HTERT RPE-1 (cell line): ENCODE data around the gene FOXP4.

ENCODE experiments used
- in situ Hi-C: fragments of 300-500 bp; cut with MboI; formaldehyde crosslinking; loops from 4 replicates; pipeline ENCODE4 v1.14.3; 2020; ENCODE audit warnings: low sequenced_read_pairs

Gene FOXP4

DNA sequence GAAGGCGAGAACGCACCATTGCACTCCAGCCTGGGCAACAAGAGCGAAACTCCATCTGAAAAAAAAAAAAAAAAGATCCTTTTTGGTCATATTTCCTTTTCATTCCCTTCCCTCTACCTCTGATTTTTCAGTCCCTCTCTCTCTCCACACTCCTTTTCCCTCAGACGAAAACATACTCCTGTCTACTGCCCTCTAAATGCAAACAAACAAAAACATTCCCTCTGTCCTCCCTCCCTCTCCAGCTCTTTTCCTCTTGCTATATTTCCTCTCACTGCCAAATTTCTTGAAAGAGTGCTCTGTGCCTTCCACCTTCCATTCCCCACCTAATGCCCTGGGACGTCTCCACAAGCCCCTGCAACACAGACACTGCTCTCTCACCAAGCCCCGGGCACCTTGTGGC lies 77.1 kb downstream of the FOXP4 start:
- in situ Hi-C loops, result no loop called here

DNA sequence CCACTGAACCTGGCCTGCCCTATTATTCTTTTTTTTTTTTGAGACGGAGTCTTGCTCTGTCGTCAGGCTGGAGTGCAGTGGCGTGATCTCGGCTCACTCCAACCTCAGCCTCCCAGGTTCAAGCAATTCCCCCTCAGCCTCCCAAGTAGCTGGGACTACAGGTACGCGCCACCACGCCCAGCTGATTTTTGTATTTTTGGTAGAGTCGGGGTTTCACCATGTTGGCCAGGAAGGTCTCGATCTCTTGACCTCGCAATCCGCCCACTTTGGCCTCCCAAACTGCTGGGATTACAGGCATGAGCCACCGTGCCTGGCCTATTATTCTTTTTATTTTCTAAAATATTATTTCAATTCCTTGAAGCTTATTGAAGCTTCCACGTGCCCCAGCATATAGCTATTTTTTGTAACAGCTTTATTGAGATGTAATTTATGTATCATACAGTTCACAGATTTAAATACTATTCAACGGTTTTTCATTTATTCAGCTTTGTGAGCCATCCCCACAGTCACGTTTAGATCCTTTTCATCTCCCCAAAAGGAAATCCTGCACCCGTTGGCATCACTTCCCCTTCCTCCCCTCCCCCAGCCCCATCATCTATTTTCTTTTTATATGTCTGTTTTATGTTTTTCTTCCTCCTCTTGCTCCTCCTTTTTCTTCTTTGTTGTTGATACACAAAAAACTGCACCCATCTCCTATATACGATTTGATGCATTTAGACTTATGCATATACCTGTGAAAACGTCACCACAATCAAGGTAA lies 78.6 kb downstream of the FOXP4 start:
- in situ Hi-C loops, result no loop called here

DNA sequence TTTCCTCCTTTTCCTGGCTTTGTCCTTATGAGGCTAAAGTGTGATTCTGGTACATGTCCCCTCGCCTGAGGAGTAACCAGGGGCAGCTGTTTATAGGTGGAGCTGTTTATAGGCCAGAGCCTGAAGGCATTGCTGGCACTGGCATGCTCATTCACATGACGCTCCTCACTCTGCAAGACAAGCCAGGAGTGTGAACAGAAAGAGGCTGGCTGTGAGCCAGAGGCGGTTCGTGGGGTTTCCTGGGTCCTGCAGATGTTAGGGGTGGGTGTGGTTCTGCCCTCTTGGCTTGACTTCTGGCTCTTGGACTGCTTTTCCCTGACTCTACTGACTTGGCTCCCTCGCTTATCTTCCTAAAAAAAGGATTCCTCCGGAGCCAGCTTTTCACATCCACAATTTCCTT lies 79.3 kb downstream of the FOXP4 start:
- in situ Hi-C loops, result no loop called here

DNA sequence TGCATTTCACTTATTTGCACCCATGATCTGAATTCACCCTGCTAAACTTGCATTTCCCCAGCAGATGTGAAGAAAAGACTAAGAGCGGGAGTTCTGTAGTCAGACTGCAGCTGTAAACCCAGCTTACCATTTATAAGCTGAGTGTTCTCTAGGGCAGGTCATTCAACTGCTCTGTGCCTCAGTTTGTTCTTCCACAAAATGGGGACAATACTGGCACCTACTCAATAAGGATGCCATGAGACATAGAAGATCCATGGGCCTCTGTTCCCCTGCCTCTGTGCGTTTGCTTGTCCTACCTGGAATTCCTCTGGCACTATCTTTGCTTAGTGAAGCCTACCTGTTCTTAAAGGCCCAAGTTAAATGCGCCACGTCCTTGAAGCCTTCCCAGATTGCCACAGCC lies 79.8 kb downstream of the FOXP4 start:
- in situ Hi-C loops, result no loop called here

DNA sequence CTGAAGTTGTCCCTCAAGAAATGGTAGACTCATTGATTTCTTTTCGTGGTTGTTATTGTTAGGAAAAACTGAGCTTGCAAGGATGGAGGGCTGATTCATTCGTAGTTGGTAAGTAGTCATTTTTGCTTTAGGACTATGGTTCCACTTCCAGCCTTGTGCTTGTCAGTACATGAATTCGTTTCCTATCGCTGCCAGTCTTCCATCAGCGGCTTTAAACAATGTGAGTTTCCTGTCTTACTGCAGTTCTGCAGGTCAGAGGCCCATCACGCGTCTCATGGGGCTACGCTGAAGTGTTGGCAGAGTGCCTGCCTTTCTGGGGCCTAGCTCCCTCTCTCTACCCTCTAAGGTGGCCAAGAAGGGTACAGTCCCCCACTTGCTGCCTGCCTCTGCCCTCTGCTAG lies 80.7 kb downstream of the FOXP4 start:
- in situ Hi-C loops, result no loop called here

DNA sequence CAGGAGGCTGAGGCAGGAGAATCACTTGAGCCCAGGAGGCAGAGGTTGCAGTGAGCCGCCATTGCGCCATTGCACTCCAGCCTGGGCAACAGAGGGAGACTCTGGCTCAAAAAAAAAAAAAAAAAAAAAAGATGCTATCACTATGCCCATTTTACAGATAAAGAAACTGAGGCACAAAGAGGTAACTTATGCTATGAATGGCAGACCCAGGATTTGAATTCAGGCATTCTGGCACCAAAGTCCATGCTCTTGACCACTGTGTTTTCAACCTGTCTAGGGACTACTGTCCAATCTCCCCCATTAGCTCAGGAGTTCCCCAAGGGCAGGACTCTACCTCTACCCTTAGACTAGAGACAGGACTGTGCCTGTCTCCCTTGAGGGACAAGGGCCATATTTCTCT lies 82.9 kb downstream of the FOXP4 start:
- in situ Hi-C loops, result no loop called here

DNA sequence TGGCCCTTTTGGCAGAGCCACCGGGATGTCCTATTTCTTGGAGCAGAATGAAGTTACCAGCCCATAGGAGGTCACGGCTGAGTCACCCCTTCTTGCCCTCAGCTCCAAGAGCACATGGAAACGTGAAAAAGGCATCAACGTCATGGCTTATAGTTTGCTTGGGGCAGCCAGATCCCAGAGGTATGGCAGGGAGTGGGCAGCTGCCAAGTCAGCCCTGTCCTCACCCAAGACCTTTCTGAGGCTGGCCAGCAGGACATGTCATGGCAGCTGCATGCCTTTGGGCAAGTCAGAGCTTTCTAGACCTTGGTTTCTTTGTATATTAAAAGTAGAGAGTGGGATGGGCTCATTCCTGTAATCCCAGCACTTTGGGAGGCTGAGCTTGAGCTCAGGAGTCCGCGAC lies 83.9 kb downstream of the FOXP4 start:
- in situ Hi-C loops, result no loop called here

DNA sequence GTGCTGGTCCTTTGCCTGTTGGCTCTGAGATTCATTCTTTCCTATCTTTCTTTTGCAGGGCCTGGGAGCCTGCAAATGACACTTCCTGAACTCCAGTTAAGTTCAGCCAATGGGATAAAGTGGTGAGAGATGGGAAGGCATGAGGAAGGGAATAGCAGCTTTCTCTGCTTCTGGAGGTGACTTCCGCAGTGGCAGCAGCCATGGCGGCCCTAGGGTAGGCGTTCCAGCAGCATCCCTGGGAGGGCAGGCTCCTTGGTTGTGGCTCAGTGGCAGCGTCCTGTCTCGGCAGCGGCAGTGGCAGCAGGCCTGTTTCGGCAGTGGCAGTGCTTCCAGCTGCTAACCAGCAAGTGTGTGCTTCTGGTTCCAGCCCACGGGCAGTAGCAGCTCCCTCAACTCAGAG lies 84.8 kb downstream of the FOXP4 start:
- in situ Hi-C loops, result no loop called here

DNA sequence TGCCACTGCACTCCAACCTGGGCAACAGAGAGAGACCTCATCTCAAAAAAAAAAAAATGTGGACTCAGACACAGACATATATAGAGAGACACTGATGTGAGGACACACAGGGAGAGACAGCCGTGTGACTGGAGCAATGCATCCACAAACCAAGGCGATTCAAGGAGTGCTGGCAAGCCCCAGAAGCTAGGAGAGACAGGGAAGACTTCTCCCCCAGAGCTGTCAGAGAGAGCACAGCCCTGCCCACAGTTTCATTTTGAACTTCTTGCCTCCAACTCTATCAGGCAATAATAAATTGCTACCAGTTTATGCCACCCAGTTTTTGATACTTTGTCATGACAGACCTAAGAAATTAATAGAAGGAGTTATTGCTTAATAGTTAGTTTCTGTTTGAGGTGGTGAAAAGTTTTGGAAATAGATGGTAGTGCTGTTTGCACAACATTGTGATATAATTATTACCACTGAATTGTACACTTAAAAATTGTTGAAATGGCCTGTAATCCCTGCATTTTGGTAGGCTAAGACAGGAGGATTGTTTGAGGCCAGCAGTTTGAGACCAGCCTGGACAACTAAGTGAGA lies 87.0 kb downstream of the FOXP4 start:
- in situ Hi-C loops, result no loop called here

DNA sequence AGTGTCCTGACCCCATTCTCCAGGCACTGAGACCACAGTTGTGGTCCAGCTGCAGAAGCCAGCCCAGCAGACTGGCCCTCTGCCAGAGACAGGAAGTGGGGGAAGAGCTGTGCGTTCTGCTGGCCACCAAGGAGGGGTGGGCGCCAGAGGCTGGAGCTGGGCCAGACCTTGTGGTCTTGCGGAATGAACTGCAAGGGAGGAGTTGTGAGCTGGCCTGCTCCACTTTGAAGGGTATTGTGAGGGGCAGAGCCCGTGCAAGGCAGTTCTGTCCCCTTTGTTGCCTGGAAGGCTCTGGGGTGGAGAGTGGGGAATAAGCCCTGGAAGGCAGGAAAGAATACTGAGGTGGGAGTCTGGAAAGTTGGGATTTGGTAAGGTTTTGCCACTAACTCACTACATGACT lies 88.5 kb downstream of the FOXP4 start:
- in situ Hi-C loops, result no loop called here

DNA sequence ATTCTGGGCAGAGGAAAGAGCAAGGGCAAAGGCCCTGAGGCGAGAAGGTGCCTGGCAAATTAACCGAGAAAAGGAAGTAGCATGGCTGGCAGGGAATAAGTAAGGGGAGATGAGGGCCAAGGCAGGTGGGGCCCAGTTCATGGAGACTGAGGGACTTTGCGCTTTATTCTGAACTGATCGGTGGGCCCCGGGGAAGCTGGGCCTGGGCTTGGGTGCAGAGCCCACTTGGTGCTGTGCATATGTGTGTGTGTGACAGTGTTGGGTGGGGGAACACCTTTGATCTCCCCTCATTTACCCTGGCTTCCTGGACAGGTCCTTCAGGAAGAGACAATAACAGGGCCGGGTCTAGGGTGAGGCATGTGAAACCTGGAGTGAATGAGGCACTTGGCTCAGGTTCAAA lies 89.2 kb downstream of the FOXP4 start:
- in situ Hi-C loops, result no loop called here

DNA sequence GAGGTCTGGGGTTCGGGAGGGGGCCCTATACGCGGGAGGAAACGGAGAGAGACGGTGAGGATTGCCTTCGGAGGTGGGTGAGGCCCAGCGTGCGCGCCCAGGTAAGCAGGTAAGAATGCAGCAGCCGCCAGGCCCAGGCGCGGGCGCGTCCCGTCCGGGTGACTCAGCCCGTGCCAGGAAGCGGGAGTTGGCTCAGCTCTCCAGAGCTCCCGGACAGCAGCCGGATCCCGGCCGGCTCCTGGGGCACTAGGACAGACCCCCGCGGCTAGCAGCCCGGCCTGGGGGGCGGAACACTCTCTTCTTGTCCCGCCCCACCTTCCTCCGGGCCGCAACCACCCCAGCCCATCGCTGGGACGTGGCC lies 90.6 kb downstream of the FOXP4 start:
- in situ Hi-C loops, result no loop called here

DNA sequence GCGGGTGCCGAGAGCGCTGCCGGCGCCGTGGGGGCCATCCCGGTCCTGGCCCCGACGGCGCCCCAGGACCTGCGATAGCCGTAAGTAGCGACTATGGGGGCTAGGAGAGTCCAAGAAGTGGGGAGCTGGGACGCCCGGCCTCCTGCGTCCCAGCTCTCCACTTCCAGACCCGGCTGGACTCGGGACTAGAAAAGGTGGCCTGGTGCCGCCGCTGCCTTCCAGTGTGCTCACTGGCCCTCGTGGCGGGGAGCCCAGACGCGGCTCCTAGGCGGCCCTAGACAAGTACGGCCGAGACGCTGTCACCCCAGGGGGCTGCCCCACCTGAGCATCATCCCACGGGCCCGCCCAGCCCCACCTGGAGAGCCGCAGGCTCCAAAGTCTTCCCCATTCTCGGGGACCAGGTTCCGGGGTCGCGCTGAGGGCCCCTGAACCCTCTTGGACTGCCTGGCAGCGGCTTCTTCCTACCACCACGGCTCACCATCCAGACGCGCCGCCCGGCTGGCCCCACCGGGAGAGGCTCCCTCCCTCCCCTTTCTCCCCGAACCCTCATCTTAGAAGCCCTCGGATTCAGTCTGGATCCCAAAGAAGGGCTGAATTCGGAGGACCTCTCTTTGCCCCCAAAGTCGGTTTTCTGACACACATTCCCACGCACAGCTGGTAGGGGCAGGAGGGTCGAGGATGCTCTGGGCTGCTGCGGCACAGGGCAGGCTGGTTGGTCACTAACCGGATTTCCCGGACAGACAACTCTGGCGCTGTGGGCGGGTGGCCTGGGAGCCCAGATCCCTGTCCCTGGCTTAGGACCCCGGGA lies 91.2 kb downstream of the FOXP4 start:
- in situ Hi-C loops, result no loop called here

DNA sequence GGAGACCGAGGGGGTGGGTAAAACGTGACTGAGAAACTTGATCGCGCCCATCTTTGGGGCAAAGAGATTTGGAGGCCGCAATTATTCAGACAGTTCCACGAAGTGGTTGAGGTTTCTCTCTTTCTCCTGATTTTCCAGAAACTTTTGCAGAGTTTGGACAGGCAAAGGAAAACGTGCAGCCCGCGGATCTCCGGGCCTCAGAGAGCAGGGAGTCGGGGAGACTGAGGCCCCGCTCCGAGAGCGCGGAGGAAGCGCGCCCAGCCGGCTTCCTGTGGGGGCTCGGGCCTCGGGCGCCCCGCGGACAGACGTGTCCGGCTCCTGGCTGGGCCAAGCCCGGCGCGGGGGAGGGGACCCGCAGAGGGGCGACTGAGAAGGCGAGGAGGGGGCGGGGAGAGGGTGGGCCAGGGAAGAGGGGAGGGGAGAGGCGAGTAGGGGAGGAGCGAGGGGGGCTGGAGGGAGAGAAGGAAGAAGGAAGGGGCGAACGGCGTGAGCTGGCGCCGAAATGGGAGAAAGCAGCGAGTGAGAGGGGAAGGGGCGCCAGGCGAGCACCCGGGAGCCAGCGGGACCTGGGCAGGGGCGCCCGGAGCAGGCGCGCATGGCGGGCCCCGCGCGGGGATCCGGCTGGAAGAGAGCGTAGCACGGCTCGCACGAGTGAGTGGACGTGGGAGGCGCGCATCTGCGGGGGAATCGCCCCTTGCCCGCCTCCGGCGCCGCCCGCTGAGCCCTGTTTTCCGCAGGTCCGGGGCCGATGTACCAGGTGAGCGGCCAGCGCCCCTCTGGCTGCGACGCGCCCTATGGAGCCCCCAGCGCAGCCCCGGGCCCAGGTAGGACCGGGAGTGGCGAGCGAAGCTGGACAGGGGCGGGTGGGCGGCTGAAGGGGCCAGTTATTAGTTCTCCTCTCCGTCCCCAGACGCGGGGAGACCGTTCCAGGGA lies 92.1 kb downstream of the FOXP4 start, which contains the start of gene MDFI:
Gene MDFI (plus strand): TSS at position 467 of the 933 bp plus-strand sequence. CDS start 282 bp downstream, at position 749.
- in situ Hi-C loops, result no loop called here

DNA sequence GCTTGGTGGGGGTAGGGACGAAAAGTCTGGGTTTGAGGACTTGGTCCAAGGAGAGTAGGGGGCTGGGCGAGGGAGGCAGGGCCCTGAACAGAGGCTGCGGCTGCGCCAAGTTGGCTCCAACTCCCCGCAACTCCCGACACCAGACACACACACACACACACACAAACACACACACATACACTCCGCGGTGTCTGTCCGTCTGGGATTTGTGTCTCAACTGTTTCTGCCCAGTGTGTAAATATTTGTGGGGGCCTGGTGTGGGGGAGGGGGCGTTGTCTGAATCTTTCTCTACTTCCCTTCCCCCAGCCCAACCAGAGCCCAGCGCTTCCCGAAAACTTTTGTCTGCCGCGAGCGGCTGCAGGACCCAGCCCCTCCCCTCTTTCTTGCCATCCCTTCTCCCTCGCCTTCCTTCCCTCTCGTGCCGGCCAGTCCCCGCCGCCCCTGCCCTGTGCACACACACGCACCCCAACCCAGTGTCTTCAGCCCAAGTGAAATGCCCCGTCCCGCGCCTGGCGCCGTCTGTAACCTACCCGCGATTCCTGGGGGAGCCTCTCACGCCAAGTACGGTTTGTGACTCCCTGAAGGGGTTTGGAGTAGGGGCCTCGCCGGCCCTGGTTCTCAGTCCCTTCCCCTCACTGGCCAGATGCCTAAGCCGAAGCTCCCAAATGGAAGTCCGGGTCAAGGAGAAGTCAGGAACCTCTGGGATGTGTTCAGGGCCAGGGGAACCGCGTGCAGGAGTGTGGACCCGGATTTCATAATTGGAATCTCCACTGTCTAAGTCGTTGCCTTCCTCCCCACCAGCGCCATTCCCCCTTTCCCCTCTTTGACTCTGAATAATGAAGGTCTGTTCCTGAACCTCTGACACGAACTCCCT lies 93.0 kb downstream of the FOXP4 start:
- in situ Hi-C loops, result no loop called here

DNA sequence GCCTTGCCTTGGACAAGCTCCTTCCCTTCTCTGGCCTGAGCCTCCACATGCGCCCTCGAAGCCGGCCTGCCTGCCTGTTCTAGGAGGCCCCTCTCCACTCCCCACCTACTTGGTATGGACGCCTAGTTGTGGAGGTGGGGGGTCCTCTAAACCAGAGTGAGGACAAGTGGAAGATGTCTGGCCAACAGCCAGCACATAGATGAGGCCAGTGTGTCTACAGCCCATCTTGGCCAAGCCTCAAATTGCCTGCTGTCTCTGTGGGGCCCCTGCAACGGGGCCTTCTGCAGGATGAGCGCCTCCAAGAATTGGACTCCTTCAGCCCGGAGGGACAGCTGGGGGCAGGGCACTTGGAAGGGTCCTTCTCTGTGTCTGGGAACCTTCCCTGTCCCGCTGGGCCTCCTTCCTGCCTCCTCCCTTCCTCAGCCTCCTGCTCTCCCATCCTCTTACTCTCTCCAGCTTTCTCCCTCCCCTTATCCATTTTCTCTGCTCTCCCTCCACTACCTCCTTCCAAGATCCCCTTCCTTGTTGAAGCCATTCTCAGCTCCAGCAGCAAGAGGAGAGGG lies 93.7 kb downstream of the FOXP4 start:
- in situ Hi-C loops, result no loop called here

DNA sequence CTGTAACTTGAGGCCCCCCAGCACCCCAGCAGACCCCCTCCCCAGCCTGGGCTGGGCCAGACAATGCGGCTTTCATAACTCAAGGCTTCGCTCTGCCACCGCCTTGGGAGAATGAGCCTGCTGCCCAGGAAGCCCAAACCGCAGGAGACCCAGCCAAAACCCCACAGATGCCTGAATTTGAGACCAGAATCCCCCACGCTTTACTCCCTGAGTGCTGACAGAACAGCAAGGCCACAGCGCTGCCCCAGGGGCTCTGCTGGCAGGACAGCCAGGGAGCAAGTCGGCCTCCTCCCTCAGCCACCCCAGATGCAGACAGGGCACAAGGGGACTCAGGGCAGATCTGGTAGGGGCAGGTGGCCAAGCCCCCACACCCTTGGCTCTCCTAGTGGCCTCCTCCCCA lies 94.2 kb downstream of the FOXP4 start:
- in situ Hi-C loops, result no loop called here

DNA sequence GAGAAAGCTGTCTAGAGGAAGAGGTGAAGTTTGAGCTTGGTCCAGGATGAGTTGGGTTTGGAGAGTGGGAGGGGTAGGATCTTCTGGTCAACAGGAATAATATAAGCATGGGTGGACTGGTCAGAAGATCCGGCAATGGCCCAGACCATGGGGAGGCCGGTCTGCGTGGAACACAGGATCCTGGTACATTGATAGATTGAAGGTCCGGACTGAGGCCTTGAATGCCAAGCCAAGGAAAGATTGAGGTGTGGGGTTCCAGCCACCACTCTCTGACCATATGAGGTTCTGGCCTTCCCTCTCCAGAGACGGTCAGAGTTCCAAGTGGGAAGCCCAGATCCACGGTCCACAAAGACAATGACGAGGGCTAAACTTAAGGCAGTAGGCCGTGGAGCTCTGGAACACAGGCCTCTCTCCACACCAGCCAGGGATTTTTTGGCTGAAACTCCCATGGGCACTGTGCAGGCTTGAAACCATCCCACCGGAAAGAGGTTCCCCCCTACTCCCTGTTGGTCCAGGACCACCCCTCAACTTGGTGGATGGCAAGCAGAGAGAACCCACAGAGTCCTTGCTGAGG lies 95.3 kb downstream of the FOXP4 start:
- in situ Hi-C loops, result no loop called here
